PC-3 (cell line): Measurements from ENCODE around the gene ACSBG1.

Experiments used
- EZH2 ChIP-seq: fragments of 300-600 bp; sonication (generic); IDR thresholded peaks from one replicate; pipeline ENCODE4 v1.6.1; 2017; ENCODE audit warnings: antibody characterized with exemption, mild to moderate bottlenecking, low read length; ENCODE audit not compliant: unreplicated experiment
- TF ChIP-seq, protein P1 (sequence below): fragments of 300-600 bp; sonication (generic); conservative IDR thresholded peaks from 2 replicates; pipeline ENCODE4 v1.5.1; 2017; ENCODE audit warnings: antibody characterized with exemption, low read depth, mild to moderate bottlenecking, low read length

DNA sequence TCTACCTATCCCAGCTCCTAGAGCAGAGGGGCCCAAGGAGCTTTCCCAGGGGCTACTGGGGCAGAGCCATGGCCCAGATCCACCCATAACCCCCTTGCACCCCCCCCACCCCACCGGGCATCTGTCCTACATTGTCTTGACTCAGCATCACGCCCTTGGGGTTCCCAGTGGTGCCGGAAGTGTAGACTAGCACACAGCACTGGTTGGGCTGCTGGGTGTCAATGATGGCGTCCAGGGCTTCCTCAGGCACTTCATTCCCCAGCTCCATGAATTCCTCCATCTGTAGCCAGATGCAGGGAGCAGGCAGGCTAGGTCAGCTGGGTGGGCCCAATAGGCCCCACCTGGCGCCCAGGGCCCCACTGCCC is 52.0 kb downstream of the ACSBG1 start:
- TF ChIP-seq, protein P1, sequence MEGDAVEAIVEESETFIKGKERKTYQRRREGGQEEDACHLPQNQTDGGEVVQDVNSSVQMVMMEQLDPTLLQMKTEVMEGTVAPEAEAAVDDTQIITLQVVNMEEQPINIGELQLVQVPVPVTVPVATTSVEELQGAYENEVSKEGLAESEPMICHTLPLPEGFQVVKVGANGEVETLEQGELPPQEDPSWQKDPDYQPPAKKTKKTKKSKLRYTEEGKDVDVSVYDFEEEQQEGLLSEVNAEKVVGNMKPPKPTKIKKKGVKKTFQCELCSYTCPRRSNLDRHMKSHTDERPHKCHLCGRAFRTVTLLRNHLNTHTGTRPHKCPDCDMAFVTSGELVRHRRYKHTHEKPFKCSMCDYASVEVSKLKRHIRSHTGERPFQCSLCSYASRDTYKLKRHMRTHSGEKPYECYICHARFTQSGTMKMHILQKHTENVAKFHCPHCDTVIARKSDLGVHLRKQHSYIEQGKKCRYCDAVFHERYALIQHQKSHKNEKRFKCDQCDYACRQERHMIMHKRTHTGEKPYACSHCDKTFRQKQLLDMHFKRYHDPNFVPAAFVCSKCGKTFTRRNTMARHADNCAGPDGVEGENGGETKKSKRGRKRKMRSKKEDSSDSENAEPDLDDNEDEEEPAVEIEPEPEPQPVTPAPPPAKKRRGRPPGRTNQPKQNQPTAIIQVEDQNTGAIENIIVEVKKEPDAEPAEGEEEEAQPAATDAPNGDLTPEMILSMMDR = no peak
- no peak for TF ChIP-seq EZH2
